ENCODE data around the gene LAMA3.

- TF ChIP-seq CTCF (conservative IDR thresholded peaks at IDR 0.05) = peak; percentile 15
- no peak for TF ChIP-seq ZFX (IDR thresholded peaks at IDR 0.05)
These were observed 275.3 kb downstream of the LAMA3 start for GRCh38 chr18:23964282-23965238.

Measured in C4-2B (cell line).